ENCODE measurements around the gene ZNF691. TPM values are rescaled to one million over a fixed set of nuclear protein-coding genes. Genes with fewer than 3 reads are reported as not detected.

The ZNF691 gene
- total and polyA plus RNA-seq, 3 donors from 2014 or later: 12.9 to 17.3 (median 16.7) TPM

DNA sequence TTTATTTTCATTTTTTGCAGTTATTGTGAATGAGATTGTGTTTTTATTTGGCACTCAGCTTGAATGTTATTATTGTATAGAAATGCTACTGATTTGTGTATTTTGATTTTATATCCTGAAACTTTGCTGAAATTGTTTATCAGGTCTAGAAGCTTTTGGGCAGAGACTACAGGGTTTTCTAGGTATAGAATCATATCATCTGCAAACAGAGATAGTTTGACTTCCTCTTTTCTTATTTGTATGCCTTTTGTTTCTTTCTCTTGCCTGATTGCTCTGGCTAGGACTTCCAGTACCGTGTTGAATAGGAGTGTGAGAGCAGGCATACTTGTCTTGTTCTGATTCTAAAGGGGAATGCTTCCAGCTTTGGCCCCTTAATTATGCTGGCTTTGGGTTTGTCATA lies 27.3 kb downstream of the ZNF691 start:
- Histone ChIP-seq H3K9me3 (no peaks in the 10 kb centered on the region), H3K4me3 (no peak overlapping the region), H3K27ac (no peak overlapping the region), H3K4me1 (no peaks in the 10 kb centered on the region), H3K27me3 (no peaks in the 10 kb centered on the region), H3K36me3 (ENCODE audit: low read depth, missing control alignments) (no peaks in the 10 kb centered on the region)
- intact Hi-C loops (cut with DNase I; ENCODE audit: low total_unique reads): no loop called here
- no peak for TF ChIP-seq POLR2A (IDR thresholded peaks at IDR 0.05)
- TF ChIP-seq, protein P1, sequence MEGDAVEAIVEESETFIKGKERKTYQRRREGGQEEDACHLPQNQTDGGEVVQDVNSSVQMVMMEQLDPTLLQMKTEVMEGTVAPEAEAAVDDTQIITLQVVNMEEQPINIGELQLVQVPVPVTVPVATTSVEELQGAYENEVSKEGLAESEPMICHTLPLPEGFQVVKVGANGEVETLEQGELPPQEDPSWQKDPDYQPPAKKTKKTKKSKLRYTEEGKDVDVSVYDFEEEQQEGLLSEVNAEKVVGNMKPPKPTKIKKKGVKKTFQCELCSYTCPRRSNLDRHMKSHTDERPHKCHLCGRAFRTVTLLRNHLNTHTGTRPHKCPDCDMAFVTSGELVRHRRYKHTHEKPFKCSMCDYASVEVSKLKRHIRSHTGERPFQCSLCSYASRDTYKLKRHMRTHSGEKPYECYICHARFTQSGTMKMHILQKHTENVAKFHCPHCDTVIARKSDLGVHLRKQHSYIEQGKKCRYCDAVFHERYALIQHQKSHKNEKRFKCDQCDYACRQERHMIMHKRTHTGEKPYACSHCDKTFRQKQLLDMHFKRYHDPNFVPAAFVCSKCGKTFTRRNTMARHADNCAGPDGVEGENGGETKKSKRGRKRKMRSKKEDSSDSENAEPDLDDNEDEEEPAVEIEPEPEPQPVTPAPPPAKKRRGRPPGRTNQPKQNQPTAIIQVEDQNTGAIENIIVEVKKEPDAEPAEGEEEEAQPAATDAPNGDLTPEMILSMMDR (IDR thresholded peaks at IDR 0.05): no peak
- DNase-seq: no peak
- 60 to 84% methylated on average over 1 of the region's 1 CpG for WGBS, 2 donors

DNA sequence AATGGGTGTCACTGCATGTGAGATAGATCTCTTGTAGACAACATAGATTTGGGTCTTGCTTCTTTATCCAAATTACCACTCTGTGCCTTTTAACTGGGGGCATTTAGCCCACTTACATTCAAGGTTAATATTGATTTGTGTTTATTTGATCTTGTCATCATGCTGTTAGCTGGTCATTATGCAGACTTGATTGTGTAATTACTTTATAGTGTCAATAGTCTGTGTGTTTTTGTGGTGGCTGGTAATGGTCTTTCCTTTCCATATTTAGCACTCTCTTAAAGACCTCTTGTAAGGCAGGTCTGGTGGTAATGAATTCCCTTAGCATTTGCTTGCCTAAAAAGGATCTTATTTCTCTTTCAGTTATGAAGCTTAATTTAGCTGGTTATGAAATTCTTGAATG lies 29.6 kb downstream of the ZNF691 start:
- Histone ChIP-seq H3K4me3 (no peak overlapping the region), H3K9me3 (no peaks in the 10 kb centered on the region), H3K36me3 (ENCODE audit: low read depth, missing control alignments) (no peaks in the 10 kb centered on the region), H3K27me3 (no peaks in the 10 kb centered on the region), H3K4me1 (no peaks in the 10 kb centered on the region), H3K27ac (no peak overlapping the region)
- intact Hi-C loops (cut with DNase I; ENCODE audit: low total_unique reads): no loop called here
- TF ChIP-seq POLR2A (IDR thresholded peaks at IDR 0.05): no peak
- TF ChIP-seq, protein P1 (IDR thresholded peaks at IDR 0.05): no peak
- DNase-seq: no peak

DNA sequence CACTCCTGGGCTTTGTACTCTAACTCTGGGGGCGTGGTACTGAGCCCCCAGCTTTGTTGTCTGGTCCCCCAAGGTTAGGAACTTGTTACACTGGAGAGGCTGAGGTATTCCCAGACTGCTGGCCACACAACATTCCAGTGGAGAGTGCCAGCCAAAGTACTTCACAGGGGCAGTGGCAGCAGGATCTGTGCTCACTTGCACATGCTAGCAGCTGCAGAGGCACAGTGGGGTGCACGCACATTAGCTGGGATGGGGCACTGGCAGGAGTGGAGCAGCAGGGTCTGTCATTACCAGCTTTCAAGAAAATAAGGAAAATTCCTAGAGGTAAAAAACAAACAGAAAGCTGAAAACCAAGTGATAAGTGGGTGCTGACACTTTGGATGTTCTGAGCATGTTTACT lies 31.0 kb downstream of the ZNF691 start:
- no peak overlapping the region for H3K4me3 ChIP-seq
- no peaks in the 10 kb centered on the region for H3K4me1 ChIP-seq
- TF ChIP-seq POLR2A (IDR thresholded peaks at IDR 0.05): no peak
- TF ChIP-seq, protein P1 (IDR thresholded peaks at IDR 0.05): no peak
- DNase-seq: no peak
- 50 to 62% methylated on average over 2 of the region's 2 CpGs for WGBS, 2 donors
- intact Hi-C loops (cut with DNase I; ENCODE audit: low total_unique reads): no loop called here
- no peaks in the 10 kb centered on the region for H3K36me3 ChIP-seq (ENCODE audit: low read depth, missing control alignments)
- no peaks in the 10 kb centered on the region for H3K27me3 ChIP-seq
- no peak overlapping the region for H3K27ac ChIP-seq
- no peaks in the 10 kb centered on the region for H3K9me3 ChIP-seq

DNA sequence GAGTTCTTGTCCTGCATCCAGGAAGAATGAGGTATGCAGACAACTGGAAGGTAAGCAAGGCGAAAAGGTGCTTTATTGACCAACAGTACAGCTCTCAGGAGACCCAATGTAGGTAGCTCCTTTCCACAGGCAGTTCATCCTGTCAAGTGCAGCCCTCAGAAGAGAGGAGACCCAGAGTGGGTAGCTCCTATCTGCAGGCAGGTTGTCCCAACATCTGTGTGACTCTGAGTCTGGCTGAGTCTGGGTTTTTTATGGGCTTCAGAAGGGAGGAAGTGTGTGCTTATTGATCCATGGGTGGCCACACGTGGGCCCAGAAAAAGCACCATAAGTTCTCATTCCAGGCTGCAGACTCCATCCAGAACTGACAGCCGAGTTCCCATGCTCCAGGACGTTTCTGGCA lies 34.0 kb downstream of the ZNF691 start:
- TF ChIP-seq, protein P1 (IDR thresholded peaks at IDR 0.05): no peak
- TF ChIP-seq POLR2A (IDR thresholded peaks at IDR 0.05): no peak
- Histone ChIP-seq H3K36me3 (ENCODE audit: low read depth, missing control alignments) (no peaks in the 10 kb centered on the region), H3K4me3 (no peak overlapping the region), H3K4me1 (no peaks in the 10 kb centered on the region), H3K27me3 (no peaks in the 10 kb centered on the region), H3K9me3 (no peaks in the 10 kb centered on the region), H3K27ac (no peak overlapping the region)
- WGBS, 2 donors: 77 to 87% methylated on average over 4 of the region's 4 CpGs
- intact Hi-C loops (cut with DNase I; ENCODE audit: low total_unique reads): no loop called here
- no peak for DNase-seq

DNA sequence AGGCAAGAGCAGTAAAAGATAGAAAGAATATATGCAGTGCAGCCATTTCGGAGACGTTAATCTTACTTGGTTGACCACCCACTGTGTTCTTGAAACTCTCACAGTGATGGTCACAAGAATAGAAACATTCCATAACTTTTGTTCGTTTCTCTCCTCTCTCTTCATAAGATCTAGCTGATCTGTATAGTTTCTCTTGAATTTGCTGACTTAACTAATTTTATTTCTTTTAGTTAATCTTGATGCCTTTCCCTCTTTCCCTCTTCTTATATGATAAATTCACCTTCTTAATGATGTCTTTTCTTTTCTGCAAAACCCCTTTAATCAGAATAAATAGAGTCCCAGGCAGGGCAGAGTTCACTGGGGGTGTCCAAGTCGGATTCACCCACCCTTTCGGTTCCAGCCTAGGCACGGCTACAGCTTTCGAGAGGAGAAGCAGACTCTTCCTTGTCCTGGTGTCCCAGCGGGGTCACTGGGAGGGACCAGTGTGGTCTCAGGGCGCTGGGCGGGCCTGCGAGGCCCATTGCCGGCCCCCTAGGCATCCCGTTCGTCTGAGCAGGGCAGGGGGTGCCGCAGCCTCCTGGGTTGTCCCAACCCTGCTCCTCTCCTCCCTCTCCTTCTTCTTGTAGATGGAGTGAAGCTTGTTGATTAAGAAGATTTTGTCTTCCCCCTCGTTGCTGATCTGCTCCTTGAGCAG lies 39.8 kb downstream of the ZNF691 start:
- H3K27me3 ChIP-seq: no peaks in the 10 kb centered on the region
- H3K4me1 ChIP-seq: no peaks in the 10 kb centered on the region
- no peaks in the 10 kb centered on the region for H3K9me3 ChIP-seq
- DNase-seq: no peak
- H3K27ac ChIP-seq: no peak overlapping the region
- H3K4me3 ChIP-seq: no peak overlapping the region
- TF ChIP-seq POLR2A (IDR thresholded peaks at IDR 0.05): no peak
- TF ChIP-seq, protein P1 (IDR thresholded peaks at IDR 0.05): no peak
- 56 to 57% methylated on average over 6 to 16 of the region's 16 CpGs for WGBS, 2 donors
- H3K36me3 ChIP-seq (ENCODE audit: low read depth, missing control alignments): no peaks in the 10 kb centered on the region
- intact Hi-C loops (cut with DNase I; ENCODE audit: low total_unique reads): no loop called here

All from testis (tissue), 3 donors.